NB4 (cell line): Measurements from ENCODE around the gene RHEX.
"Not testable (repeated sequence)": the region's sequence is repeated elsewhere in the genome, so short reads cannot be mapped to it uniquely, and the experiment has no call there.

Experiments
- DNase-seq: peaks from one replicate; pipeline ENCODE4 v3.0.0; 2010; ENCODE audit warnings: low read depth
- H3K4me3 ChIP-seq: one replicate; pipeline ENCODE4 v1.5.1; 2011; ENCODE audit warnings: mild to moderate bottlenecking, low read depth, low read length, moderate library complexity
- MYC ChIP-seq: IDR thresholded peaks from 2 replicates; pipeline ENCODE4 v1.6.1; 2011; ENCODE audit warnings: low read depth, low read length
- POLR2A ChIP-seq: IDR thresholded peaks from 2 replicates; pipeline ENCODE4 v1.6.1; 2011; ENCODE audit warnings: mild to moderate bottlenecking; ENCODE audit not compliant: insufficient read length; ENCODE audit errors: extremely low read depth
- TF ChIP-seq, protein P1 (sequence below): IDR thresholded peaks from one replicate; pipeline ENCODE4 v1.5.1; 2012; ENCODE audit warnings: low read depth, low read length
- TF ChIP-seq, protein P2 (sequence below): IDR thresholded peaks from 2 replicates; pipeline ENCODE4 v1.6.1; 2011; ENCODE audit warnings: low read depth, low read length

The RHEX gene, protein sequence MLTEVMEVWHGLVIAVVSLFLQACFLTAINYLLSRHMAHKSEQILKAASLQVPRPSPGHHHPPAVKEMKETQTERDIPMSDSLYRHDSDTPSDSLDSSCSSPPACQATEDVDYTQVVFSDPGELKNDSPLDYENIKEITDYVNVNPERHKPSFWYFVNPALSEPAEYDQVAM

DNA sequence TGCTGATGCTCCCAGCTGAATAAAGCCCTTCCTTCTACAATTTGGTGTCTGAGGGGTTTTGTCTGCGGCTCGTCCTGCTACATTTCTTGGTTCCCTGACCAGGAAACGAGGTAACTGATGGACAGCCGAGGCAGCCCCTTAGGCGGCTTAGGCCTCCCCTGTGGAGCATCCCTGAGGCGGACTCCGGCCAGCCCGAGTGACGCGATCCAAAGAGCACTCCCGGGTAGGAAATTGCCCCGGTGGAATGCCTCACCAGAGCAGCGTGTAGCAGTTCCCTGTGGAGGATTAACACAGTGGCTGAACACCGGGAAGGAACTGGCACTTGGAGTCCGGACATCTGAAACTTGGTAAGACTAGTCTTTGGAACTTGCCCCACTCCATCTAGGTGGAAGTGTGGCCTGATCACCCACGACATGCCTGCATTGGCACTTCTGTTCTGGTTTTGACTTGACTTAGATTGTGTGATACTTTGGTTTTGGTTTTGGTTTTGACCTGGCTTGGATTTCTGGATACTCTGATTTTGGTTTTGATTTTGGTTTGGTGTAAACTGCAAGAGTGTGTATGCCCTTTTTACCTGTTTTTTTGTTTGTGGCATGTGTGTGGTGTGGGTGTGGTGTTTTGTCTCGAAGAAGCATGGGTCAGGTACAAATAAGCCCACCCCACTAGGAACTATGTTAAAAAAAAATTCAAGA is at the start of gene RHEX:
Gene RHEX (plus strand): TSS at position 255 of the 692 bp plus-strand sequence. CDS start 44,656 bp downstream, outside the sequence.
- not testable (repeated sequence) for H3K4me3 ChIP-seq, DNase-seq

DNA sequence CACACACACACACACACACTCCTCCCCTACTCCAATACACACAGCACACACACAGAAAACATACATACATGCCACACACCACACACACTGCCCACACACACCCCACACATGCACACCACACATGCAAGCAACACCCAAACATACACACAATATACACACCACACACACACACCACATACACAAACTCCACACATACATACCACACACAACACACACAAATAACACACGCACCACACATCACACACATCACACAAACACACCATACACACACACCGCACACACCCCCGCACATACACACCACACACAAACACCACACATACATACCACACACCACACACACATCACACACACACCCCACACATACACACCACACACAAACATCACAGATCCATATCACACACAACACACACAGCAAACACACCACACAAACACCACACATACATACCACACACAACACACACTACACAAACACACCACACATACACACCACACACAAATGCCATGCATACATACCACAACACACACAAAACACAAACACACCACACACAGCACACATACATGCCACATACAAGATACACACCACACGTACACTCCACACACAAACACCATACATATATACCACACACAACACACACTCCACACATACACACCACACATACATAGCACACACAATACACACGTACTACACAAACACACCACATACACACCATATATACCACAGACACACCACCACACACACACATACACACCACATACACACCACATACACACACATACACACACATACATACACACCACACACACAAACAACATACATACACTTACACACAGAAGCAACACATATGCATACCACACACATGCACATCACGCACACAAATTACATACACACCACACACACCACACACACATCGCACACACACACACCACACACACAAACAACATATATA is 48.8 kb upstream of the RHEX start:
- no peak overlapping the region for H3K4me3 ChIP-seq
- TF ChIP-seq, protein P1, sequence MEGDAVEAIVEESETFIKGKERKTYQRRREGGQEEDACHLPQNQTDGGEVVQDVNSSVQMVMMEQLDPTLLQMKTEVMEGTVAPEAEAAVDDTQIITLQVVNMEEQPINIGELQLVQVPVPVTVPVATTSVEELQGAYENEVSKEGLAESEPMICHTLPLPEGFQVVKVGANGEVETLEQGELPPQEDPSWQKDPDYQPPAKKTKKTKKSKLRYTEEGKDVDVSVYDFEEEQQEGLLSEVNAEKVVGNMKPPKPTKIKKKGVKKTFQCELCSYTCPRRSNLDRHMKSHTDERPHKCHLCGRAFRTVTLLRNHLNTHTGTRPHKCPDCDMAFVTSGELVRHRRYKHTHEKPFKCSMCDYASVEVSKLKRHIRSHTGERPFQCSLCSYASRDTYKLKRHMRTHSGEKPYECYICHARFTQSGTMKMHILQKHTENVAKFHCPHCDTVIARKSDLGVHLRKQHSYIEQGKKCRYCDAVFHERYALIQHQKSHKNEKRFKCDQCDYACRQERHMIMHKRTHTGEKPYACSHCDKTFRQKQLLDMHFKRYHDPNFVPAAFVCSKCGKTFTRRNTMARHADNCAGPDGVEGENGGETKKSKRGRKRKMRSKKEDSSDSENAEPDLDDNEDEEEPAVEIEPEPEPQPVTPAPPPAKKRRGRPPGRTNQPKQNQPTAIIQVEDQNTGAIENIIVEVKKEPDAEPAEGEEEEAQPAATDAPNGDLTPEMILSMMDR = no peak
- TF ChIP-seq, protein P2, sequence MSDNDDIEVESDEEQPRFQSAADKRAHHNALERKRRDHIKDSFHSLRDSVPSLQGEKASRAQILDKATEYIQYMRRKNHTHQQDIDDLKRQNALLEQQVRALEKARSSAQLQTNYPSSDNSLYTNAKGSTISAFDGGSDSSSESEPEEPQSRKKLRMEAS = no peak
- TF ChIP-seq POLR2A (no peak), MYC (no peak)
- DNase-seq = no peak

DNA sequence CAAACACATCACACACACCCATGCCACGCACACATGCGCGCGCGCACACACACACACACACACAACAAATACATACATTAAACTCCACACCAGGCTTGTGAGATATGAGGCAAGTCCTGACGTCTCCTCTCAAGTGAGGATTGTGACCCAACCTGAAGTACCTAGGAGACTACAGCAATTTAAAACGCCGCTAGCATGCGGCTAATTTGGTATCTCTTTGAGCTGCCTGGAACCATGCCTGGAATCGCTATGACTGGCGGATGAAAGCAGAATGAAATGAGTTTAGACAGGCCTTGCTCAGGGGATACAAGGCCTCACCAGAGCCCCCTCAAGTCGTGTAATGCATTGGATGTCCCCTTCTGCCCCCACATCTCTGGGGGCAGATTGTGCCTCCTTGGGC is 48.1 kb upstream of the RHEX start:
- DNase-seq = no peak
- TF ChIP-seq POLR2A (no peak), MYC (no peak)
- TF ChIP-seq, protein P1 = no peak
- TF ChIP-seq, protein P2 = no peak
- no peak overlapping the region for H3K4me3 ChIP-seq

DNA sequence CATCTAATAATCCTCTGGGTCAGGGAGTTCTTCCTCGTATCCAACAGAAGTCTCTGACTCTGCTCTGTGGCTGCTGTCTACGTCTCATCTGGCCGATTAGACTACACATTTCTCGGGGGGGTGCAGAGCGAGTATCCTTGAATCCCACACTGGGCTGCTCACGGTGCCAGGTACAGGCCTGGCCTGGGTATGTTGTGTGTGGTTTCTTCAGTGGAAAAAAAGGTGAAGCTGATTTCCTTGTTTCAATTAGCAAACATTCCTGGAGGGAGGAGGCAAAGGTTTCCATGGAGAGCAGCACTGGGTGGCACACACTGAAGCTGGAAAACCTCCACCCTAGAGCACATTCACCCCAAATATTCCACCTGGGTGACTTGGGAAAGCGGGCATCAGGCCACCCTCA is 47.7 kb upstream of the RHEX start:
- TF ChIP-seq, protein P1 = no peak
- H3K4me3 ChIP-seq = no peak overlapping the region
- DNase-seq = no peak

DNA sequence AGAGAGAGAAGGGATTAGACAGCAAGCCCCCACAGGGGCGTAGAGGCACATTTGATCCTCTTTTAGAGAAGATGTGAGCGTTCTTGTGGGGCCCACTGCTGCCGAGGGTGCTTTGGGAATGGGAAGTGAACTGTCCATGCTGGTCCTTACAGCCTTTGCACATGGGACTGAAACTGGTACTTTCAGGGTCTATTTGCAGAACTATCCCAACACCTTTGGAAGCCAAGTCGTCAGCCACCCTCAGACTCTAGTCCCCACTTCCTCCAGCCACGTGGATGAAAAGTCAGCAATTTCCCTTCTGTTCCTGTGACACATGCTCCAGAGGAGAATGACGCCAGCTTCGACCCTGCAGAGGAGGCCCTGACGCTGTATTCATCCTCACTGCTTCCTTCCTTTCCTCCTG is 47.2 kb upstream of the RHEX start:
- no peak overlapping the region for H3K4me3 ChIP-seq
- DNase-seq = peak; percentile 31
- TF ChIP-seq MYC = 0 out of 2 replicates have a peak, but pooled peaks have one; percentile 6
- TF ChIP-seq, protein P2 = peak; percentile 68
- no peak for TF ChIP-seq POLR2A

DNA sequence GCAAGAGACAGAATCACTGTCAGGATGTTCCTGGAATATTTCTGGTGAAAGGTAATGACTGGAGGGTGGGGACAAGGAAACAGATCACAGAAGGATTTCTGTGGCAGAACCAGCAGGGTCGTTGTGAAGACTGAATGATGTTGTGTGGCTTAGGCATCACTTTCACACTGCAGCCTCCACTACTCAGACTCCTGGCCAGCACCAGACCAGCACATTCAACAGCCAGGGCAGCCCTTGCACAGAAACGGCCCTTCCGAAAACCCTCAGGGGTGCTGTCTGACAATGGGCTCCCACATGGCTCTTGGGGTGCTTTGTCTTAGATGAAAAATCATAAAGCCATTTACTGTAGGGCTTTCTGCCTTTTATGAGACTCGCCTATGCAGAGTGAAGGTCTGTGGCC is 46.0 kb upstream of the RHEX start:
- TF ChIP-seq MYC = no peak
- TF ChIP-seq, protein P1 = no peak
- TF ChIP-seq, protein P2 = no peak
- H3K4me3 ChIP-seq = no peak overlapping the region
- no peak for DNase-seq
